Stimulated activated memory B cell treated with anti-CD40 and anti-IgM and Interleukin-4, amounts not matched to agents 10 μg/mL and 1 μg/mL and 100 μg/mL, for 72 hours (primary cell): ENCODE measurements around the gene RASL10A.

Experiments used
- ATAC-seq: fragments of 150-1000 bp; cut with Tn5 transposase; 2 replicates; pipeline ENCODE4 v1.10.0; 2021
- H3K27ac Mint-ChIP-seq: one replicate; pipeline ENCODE4 v1.8.0; 2022; ENCODE audit warnings: mild to moderate bottlenecking, mixed read lengths
- H3K27me3 Mint-ChIP-seq: one replicate; pipeline ENCODE4 v1.8.0; 2022; ENCODE audit warnings: mixed read lengths
- H3K36me3 Mint-ChIP-seq: one replicate; pipeline ENCODE4 v1.8.0; 2022; ENCODE audit warnings: mixed read lengths
- H3K4me1 Mint-ChIP-seq: one replicate; pipeline ENCODE4 v1.8.0; 2022; ENCODE audit warnings: mixed read lengths
- H3K4me3 Mint-ChIP-seq: one replicate; pipeline ENCODE4 v1.8.0; 2022; ENCODE audit warnings: mild to moderate bottlenecking, moderate library complexity, mixed read lengths
- H3K9me3 Mint-ChIP-seq: one replicate; pipeline ENCODE4 v1.8.0; 2022; ENCODE audit warnings: mixed read lengths

Gene RASL10A

DNA sequence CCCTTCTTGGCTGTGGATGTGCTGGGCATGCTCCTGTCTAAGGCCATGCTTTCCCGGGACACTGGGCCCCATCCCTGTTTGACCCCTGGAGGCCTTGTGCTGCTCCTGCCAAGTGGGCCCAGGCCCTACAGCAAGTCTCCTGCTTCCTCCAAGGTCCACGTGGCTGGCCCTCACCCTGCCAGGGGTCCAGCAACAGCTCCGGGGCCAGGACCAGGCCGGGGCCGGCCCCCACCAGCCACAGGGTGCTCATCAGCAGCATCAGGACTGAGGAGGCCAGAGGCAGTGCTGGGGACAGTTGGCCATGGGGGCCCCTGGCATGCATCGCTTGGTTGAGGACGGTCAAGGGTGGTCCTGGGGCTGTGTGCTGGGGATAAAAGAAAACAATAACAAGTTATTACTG, 50.2 kb downstream of the RASL10A start:
- Mint-ChIP-seq H3K36me3 (peaks cover 14% of the 10 kb centered on the region), H3K9me3 (no peaks in the 10 kb centered on the region), H3K27ac (no peak overlapping the region), H3K4me1 (peaks cover 31% of the 10 kb centered on the region), H3K4me3 (no peak overlapping the region), H3K27me3 (no peaks in the 10 kb centered on the region)
- ATAC-seq: no peak

DNA sequence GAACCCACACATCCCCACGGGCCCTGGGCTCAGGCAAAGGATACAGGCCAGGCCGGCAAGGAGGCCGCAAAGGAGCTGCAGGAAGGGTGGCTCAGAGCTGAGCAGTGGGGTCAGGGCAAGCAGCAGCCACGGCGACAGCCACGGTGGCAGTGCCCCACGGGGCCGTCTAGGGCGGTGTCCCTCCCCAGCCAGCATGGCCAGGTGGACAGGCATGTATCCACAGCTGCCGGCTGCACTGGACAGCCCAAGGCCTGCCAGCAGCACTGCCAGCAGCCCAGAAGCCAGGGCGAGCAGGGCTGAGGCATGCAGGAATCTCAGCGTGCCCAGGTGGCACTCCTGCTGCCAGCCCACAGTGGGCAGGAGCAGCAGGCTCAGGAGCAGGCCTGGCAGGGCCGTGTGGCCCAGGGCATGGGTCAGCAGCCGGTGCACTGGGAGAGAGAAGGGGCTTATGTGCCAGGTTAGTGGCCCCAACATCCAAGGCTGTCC, 51.7 kb downstream of the RASL10A start:
- no peaks in the 10 kb centered on the region for H3K27me3 Mint-ChIP-seq
- H3K27ac Mint-ChIP-seq: no peak overlapping the region
- H3K9me3 Mint-ChIP-seq: no peaks in the 10 kb centered on the region
- no peak for ATAC-seq
- H3K4me1 Mint-ChIP-seq: peaks cover 17% of the 10 kb centered on the region
- H3K4me3 Mint-ChIP-seq: no peak overlapping the region
- peaks cover 13% of the 10 kb centered on the region for H3K36me3 Mint-ChIP-seq
